ENCODE data around the gene ARAP2.

Gene ARAP2

DNA sequence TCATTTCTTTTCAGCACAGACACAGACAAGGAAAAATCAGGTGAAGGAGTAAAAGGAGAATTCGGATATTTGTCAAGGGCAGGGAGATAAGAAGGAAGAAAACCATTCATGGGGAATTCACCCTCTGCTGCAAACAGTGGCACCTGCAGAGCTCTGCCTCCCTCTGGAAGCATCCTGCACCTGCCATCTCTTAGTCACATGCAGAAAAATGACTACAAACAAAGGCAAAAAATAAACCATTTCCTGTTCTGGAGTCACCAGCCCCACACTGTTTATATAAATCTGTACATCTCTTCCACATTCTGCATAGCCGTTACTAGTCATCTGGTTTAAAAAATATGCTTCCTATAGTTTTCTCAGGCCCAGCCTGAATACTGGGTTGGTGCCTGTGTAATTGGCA is 205.3 kb downstream of the ARAP2 start:
- no peak for DNase-seq (ENCODE audit: low read depth)

DNA sequence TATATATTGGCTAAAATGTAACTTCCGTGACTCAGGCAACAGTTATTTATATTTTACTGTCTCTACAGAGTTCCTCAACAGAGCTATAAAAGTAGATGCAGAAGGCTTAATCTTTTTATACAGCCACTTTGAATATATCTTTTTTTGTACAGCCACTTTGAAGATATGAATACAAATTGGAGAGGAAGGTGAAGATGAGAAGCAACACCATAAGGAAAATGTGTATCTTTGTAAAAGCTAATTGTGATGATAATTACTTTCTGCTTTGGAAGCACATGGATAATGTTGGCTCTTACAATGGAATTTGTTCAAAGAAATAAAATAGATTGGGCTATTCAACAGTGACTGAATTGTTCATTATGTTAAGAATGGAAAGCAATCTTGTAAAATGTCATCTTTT is 205.8 kb downstream of the ARAP2 start:
- no peak for DNase-seq (ENCODE audit: low read depth)

DNA sequence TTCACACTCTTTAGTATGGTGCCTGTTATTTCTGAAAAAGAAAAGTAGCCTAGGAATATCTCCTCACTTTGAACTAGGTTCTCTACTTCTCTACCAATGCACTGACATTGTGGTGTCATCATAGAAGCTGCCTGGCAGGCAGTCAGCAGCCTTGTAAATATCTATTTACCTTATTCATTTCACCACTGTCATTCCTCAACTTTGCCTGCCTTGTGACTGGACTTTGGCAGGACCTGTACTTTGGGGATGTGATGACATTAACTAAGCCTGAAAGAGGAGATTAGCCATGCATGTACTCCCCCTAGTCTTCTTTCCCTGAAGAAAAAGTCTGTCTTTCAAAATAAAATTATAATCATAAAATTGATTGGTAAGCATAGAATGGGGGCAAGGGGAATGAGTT is 207.2 kb downstream of the ARAP2 start:
- no peak for DNase-seq (ENCODE audit: low read depth)

DNA sequence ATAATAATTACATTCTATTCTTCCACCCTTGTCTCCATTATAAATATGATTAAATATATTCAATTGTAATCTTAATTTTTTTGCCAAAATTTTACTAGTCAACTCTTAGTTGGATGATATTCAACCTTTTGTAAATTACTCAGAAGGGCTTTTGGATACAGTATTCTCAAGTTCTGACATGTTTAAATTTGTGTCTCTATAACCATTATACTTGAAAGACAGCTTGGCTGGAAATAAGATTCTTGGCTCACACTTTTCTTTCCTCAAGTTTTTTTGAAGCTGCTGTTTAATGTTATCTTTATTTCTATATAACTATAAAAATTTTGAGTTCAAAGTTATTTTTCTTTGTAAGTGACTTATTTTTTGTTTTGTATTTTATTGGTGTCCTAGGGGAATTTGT is 214.4 kb downstream of the ARAP2 start:
- no peak for DNase-seq (ENCODE audit: low read depth)

DNA sequence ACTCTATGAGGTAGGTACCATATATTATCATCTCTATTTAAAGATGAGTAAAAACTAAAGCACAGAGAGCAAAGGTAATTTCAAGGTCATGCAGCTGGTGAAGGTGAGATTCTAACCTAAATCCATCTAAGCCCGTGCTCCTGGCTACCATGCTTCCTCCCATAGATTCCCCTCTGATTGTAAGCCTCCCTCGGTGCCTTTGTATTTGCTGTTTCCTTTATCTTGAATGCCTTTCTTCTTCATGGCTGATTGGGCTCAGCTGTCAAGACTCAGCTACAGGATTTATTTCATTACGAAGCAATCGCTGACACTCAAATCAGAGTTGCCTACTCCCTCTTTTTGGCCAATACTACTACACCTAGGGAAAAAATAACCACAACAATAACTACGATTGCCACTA is 217.1 kb downstream of the ARAP2 start:
- DNase-seq (ENCODE audit: low read depth) = no peak

DNA sequence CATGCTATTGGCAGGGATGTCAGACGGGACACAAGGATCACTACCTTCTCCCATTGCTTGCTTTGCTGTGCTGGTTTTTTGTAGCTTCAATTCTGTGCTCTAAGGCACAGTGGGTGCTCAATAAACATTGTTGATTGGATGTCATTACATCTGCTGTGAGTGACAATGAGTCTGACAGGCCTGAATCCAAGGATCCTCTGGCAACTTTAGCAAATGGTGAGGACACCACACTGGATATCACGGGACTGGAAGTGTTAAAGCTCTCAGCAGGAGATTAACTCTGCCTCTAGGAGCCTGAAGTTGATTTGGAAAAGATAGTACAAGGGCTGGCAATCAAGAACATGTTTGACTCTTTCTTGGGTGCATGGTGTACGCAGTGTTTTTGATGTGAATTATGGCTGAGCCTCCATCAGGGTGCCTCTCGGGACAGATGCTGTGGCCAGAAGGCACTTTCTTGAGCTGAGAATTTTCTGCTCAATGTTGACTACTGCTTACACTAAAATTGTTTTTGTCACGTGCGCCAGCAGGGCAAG is 217.9 kb downstream of the ARAP2 start:
- DNase-seq (ENCODE audit: low read depth) = no peak

DNA sequence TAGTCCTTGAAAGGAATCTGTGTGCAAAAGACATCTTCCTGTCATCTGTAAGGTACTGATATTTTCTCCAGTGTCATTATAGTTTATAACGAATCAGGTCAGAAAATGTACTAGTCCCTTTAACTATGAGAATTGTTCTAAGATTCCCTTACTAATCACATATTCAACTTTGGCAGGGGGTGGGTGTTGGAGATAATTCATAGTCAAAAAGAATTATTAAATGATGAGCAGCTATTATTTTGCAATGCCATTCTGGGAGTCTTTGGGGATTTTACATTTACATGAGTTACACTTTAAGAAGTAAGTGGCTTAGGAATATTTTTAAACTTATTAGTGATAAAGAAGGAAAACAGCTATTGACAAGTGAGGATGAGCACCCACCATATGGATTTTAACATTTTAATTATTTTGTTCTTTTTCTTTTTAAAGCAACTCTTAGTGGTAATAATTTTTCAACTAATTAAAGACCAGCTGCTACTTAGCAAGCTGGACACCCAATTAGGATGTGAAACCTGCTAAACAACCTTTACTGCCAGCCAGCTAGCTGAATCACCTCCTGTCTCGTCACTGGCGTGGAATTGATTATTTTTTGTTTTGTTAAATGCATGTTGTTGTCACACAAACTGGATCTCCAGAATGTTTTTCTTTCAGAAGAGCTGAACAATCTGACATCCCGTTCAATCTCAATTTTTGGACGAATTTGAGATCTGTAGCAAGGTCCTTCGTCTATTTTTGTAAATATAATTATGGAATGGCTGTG is 219.2 kb downstream of the ARAP2 start:
- DNase-seq (ENCODE audit: low read depth) = no peak

DNA sequence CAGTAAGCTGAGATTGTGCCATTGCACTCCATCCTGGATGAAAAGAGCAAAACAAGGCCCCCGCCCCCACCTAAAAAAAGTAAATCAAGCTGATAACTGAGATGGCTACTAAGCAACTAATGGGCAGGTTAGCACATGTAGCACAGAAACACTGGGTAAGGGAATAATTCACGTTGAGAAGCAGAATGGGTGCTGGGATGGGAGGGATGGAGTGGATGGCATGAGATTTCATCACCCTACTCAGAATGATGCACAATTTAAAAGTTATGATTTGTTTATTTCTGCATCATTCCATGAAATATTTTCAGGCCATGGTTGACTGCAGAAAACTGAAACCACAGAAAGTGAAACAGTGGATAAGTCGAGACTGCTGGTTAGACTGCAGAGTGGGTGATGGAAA is 224.0 kb downstream of the ARAP2 start:
- DNase-seq (ENCODE audit: low read depth) = peak; percentile 54

Data from amniotic epithelial cell (primary cell).